ENCODE data around the gene EGFL8. TPM values are rescaled to one million over a fixed set of nuclear protein-coding genes. Genes with fewer than 3 reads are reported as not detected.
"Not testable (repeated sequence)": the region's sequence is repeated elsewhere in the genome, so short reads cannot be mapped to it uniquely, and the experiment has no call there.

The EGFL8 gene
- polyA plus RNA-seq, 5 donors: 23.6 to 33.7 (median 26.2) TPM

DNA sequence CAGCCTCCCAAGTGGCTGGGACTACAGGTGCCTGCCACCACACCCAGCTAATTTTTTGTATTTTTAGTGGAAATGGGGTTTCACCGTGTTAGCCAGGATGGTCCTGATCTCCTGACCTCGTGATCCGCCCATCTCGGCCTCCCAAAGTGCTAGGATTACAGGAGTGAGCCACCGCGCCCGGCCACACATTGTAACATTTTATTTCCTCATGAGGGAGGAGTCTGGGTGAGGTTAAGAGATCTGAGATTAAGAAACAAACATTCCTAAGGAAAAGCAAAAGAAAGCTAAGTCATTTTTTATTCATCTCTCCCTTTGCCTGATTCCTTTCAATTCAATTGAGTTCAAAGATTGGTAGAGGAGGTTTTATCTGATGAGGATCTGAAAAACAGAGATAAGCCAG is 20.2 kb upstream of the EGFL8 start:
- DNase-seq: not testable (repeated sequence)

GRCh38 chr6:32146287-32146686 is 18.1 kb upstream of the EGFL8 start:
- no peak for DNase-seq

GRCh38 chr6:32146687-32147086 is 17.7 kb upstream of the EGFL8 start:
- no peak for DNase-seq

- DNase-seq: no peak
Measured at GRCh38 chr6:32147401-32148132, 16.8 kb upstream of the EGFL8 start.

DNA sequence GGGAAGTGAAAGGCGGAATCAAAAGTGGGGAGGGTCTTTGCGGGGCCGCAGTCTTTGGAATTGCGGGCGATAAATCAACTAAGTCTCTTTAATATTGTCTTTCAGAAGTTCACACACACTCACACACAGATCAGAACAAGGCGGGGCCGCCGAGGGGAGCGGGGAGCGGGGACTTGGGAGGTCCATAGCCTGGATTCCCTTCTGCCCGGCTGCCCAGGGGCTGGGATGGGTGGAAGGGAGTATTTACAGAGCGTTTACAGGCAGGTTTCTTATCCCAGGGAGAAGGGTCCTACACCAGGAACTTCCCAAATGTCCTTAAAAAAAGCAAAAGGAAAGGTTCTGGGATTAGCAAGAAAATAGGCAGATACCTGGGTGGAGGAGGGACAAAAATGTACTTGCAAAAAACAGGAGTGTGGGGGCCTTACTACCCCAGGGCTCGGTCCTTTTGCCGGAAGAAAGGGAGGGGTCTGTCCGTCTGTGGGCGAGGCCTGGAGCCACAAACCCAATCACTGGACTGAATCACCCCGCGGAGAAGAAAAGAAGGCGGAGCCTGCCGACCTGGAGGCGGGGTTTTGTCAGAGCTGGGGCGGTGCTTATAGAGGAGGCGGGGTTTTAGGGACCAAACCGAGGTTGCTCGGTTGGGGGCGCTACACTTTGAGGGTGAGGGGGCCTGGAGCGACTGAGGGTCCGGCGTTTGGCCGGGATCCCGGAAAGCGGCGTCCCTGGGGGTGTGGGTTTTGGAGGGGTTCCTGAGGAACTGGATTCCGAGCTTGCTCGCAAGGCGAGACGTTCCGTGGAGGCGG is 15.9 kb upstream of the EGFL8 start:
- no peak for DNase-seq

DNA sequence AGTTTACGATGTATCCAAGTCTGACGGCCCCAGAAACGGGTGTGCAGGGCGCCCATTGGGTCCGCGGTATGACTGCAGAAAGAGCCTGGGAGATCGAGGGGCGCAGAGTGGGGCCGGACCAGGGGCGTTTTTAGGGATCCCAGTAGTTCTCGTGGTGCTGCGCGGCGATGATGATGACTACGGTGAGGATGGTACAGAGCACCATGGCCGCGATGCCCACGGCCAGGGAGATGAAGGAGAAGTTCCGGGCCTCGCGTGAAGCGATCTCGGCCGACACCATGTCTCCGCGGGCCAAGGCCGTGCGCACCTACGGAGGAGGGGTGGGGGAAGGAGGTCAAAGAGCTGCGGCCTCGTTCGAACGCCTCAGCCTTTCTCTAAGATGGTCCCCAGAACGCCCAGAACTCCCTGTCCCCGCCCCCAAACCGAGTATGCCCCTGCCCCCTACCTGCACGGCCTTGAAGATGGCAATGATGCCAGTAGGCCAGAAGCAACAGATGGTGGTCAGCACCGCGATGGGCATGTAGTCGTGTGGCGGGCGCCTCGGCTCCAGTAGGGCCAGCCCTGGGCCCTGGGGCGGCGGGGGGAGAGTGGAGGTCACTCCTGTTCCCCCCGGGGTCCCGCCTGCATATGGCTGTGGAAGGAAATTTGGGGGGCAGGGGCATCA is 15.2 kb upstream of the EGFL8 start:
- no peak for DNase-seq

GRCh38 chr6:32149932-32150870 is 14.2 kb upstream of the EGFL8 start:
- DNase-seq: no peak

GRCh38 chr6:32151181-32151862 is 13.1 kb upstream of the EGFL8 start:
- no peak for DNase-seq

- DNase-seq: no peak
Measured at GRCh38 chr6:32151863-32152768, 12.3 kb upstream of the EGFL8 start, which contains the start of gene PRRT1. PRRT1 (minus strand) TSS chr6:32151939; CDS start chr6:32151827, 112 bp downstream.

DNA sequence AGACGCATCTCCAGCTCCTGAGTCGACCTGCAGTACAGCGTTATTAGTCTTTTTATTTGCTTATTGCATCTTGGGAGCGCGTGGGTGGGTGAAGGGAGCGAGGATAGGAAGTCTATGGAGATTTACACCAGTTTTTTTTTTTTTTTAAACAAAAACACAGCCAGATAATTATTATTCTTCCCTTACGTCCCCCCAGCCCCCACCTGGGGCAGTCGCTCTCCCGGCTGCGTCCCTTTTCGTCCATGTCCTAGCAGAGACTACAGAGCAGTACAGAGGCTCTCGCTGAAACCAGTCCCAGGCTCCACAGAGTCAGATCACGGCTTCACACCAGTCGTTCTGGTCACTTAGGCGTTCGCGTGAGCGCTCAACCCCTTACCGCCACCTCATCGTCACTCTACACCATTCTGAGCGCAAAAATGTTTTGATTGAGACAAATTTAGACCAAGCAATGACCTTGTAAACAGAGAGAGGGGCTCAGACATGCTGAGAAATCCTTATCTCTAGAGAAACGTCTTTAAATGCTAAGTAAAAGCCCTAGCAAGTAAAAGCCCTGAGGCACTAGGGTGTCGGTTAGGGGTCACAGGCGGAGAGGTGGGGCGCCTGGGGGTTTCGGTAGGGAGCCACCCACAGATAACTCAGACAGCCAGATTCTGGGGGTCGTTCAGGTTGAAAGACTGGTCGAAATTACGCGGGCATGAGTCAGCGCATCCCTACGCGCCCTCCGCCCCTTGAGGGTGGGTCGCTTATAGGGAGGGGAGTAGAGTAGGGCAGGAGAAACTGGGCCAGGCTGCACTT is 11.4 kb upstream of the EGFL8 start:
- no peak for DNase-seq

DNA sequence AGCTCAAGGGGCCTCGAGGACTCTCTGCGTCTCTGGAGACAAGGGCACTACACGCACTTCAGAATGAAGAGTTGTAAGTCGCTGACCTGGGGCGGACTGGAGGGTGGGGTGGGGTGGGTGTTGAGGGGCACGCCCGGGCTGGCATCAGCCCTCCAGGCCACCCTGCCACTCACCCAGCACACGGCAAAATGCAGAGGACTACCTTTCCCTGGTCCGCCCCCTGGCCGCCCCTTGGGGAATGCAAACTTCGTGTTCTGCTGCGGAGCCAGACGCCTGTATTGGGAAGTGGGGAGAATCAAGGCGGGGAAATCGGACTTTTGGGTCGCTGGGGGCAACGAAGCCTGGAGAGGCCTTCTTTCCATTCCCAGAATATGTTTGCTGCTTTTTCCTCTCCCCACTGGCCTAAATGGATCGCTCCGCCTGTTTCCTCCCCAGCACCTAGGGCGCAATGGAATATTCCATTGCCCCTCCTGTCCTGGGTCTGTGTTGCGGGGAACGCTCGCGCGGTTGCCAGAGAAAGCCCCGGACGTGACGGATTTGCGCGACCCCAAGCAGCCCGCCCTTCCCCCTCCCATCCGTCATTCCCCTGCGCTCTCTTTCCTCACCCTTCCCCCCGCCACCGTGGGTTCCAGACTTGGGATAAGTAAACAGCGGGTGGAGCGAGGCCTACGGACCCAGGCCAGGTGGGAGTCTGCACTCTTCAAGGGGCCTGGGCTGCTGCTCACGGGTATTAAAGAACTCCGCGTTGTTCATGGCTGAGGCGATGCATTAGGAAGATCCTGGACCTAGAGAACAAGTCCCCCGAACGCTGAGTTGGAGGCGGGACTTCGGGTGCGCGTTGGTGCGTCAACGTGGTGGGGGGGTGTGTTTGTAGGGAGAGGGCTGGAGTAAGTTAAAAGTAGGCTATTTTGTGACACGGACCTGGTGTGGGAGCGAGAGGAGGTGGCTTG is 10.6 kb upstream of the EGFL8 start, which contains the start of gene PPT2:
PPT2 (plus strand) TSS at position 578 of the 950 bp plus-strand sequence. CDS start 454 bp downstream, outside the sequence.
- DNase-seq: peak; percentile 94 to 95

DNA sequence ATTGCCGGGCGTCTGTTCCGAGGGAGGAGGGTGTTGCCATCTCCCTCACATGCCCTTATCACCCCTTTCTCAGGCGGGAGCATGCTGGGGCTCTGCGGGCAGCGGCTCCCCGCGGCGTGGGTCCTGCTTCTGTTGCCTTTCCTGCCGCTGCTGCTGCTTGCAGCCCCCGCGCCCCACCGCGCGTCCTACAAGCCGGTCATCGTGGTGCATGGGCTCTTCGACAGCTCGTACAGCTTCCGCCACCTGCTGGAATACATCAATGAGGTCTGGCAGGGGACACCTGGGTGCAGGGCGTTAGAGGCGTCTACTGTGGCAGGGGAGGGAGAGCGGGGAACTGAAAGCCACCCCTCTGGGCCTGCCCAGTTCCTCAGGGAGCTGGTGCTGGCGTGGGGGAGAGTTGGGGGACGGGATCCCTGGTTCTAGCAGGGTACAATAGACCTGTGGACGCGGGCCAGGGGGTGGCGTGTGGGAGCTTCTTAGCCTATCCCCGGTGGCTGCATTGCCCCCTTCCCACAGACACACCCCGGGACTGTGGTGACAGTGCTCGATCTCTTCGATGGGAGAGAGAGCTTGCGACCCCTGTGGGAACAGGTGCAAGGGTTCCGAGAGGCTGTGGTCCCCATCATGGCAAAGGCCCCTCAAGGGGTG is 9.8 kb upstream of the EGFL8 start:
- DNase-seq: no peak

GRCh38 chr6:32156891-32157290 is 7.5 kb upstream of the EGFL8 start:
- no peak for DNase-seq

DNA sequence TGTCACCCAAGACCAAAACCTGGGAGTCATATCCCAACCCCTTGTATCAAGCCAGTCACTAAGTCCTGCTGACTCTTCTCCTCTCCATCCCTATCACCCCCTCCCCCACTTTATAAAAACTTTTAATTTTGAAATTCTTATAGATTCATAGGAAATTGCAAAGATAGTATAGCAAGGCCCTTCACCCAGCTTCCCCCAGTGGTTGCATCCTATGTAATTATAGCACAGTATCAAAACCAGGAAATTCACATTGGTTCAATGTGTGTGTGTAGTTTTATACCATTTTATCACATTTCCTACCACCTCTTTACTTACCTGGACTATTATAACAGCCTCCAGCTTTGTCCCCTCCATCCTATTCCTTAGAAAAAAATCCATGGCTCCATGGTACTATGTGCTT is 6.3 kb upstream of the EGFL8 start:
- no peak for DNase-seq

DNA sequence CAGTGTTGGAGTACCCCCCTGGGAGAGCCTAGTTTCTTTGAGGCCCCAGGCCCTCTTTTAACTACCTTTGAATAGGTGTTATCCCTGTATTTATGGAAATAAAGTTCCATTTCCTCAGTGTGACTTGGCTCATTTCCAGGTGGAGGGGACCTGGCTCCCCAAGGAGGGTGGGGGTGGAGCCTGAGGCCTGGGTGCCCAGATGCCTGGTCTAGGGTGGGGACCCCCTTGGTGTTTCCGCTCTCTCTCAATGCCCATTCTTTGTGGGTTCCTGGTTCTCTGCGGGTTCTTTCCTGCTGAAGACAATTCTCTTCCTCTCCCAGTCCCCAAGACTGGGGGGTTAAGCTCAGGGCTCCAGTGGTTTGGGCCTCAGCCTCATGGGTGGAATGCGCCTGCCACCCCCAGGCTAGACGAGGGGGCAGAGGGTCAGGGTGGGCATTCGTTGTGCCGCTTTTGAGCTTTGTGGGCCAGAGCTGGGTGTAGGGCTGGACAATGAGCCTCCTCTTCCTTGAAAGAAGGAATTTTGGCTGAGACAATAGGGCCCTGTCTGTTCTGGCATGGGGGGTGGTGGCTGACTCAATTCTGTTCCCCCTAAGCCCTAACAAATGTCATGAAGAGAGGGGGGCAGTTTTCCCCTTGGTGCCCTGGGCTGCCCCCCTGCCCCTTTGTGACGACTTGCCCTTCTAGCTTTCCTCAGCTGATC is 686 bp upstream of the EGFL8 start:
- no peak for DNase-seq

DNA sequence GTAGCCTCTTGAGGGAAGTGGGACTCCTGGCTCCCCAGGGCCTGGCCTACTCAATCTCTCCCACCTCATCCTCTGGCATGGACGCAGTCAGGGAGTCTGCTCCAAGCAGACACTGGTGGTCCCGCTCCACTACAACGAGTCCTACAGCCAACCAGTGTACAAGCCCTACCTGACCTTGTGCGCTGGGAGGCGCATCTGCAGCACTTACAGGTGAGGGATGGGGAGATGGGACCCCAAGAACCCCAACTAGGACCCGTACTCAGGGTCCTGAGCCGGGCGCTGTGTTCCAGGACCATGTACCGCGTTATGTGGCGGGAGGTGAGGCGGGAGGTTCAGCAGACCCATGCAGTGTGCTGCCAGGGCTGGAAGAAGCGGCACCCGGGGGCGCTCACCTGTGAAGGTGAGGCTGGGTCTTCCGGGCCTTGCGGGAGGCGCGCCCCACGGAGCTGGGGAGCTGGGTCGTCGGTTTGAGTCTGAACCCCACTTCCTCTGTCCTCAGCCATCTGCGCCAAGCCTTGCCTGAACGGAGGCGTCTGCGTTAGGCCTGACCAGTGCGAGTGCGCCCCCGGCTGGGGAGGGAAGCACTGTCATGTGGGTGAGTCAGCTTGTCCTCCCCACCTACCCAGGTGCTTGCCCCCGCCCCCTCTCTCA is 2.1 kb downstream of the EGFL8 start:
- DNase-seq: no peak

Data from right lung (tissue), 5 donors.